ENCODE measurements around the gene LCLAT1. TPM values are rescaled to one million over a fixed set of nuclear protein-coding genes. Genes with fewer than 3 reads are reported as not detected.

LCLAT1 gene
- total RNA-seq, 2 donors from 2014 or later: 14.8 to 43.9 TPM

- Histone ChIP-seq H3K27me3 (replicated peaks; ENCODE audit: insufficient read depth) (no peaks in the 10 kb centered on the region), H3K4me1 (ENCODE audit: control insufficient read depth in 1 of 2, low read depth in 2 of 2) (peaks cover 4 to 18% of the 10 kb centered on the region in 2 donors), H3K9me3 (no peaks in the 10 kb centered on the region), H3K4me3 (no peak overlapping the region), H3K27ac (no peak overlapping the region), H3K36me3 (no peaks in the 10 kb centered on the region)
- DNase-seq (ENCODE audit: low spot score): no peak
- TF ChIP-seq CTCF (IDR thresholded peaks at IDR 0.05): no peak
- ATAC-seq (ENCODE audit: insufficient number of reproducible peaks, low FRiP score, low read depth): no peak
Observed at GRCh38 chr2:30645745-30646119, 198.7 kb downstream of the LCLAT1 start.

- no peak overlapping the region for H3K4me3 ChIP-seq
- DNase-seq (ENCODE audit: low spot score) (no peak), ATAC-seq (ENCODE audit: insufficient number of reproducible peaks, low FRiP score, low read depth) (no peak)
- no peaks in the 10 kb centered on the region for H3K4me1 ChIP-seq (ENCODE audit: control insufficient read depth in 1 of 2, low read depth in 2 of 2)
- no peaks in the 10 kb centered on the region for H3K9me3 ChIP-seq
- no peak for TF ChIP-seq CTCF (IDR thresholded peaks at IDR 0.05)
- no peak overlapping the region for H3K27ac ChIP-seq
- H3K36me3 ChIP-seq: no peaks in the 10 kb centered on the region
- no peaks in the 10 kb centered on the region for H3K27me3 ChIP-seq (replicated peaks; ENCODE audit: insufficient read depth)
Observed at GRCh38 chr2:30647752-30648457, 200.9 kb downstream of the LCLAT1 start.

GRCh38 chr2:30649278-30649677, 202.2 kb downstream of the LCLAT1 start:
- no peak for TF ChIP-seq CTCF (IDR thresholded peaks at IDR 0.05)
- ATAC-seq (ENCODE audit: insufficient number of reproducible peaks, low FRiP score, low read depth) (no peak), DNase-seq (ENCODE audit: low spot score) (no peak)
- H3K27me3 ChIP-seq (replicated peaks; ENCODE audit: insufficient read depth): no peaks in the 10 kb centered on the region
- no peaks in the 10 kb centered on the region for H3K36me3 ChIP-seq
- H3K9me3 ChIP-seq: no peaks in the 10 kb centered on the region
- H3K4me3 ChIP-seq: no peak overlapping the region
- H3K4me1 ChIP-seq (ENCODE audit: control insufficient read depth in 1 of 2, low read depth in 2 of 2): no peaks in the 10 kb centered on the region
- no peak overlapping the region for H3K27ac ChIP-seq

GRCh38 chr2:30649828-30650227, 202.8 kb downstream of the LCLAT1 start:
- Histone ChIP-seq H3K9me3 (no peaks in the 10 kb centered on the region), H3K27ac (no peak overlapping the region), H3K4me3 (no peak overlapping the region), H3K27me3 (replicated peaks; ENCODE audit: insufficient read depth) (no peaks in the 10 kb centered on the region), H3K36me3 (no peaks in the 10 kb centered on the region), H3K4me1 (ENCODE audit: control insufficient read depth in 1 of 2, low read depth in 2 of 2) (no peaks in the 10 kb centered on the region)
- TF ChIP-seq CTCF (IDR thresholded peaks at IDR 0.05): no peak
- ATAC-seq (ENCODE audit: insufficient number of reproducible peaks, low FRiP score, low read depth) (no peak), DNase-seq (ENCODE audit: low spot score) (no peak)

GRCh38 chr2:30652271-30652915, 205.3 kb downstream of the LCLAT1 start:
- no peaks in the 10 kb centered on the region for H3K27me3 ChIP-seq (replicated peaks; ENCODE audit: insufficient read depth)
- H3K27ac ChIP-seq: no peak overlapping the region
- no peaks in the 10 kb centered on the region for H3K4me1 ChIP-seq (ENCODE audit: control insufficient read depth in 1 of 2, low read depth in 2 of 2)
- H3K36me3 ChIP-seq: no peaks in the 10 kb centered on the region
- no peak for TF ChIP-seq CTCF (IDR thresholded peaks at IDR 0.05)
- H3K9me3 ChIP-seq: no peaks in the 10 kb centered on the region
- no peak for DNase-seq (ENCODE audit: low spot score)
- H3K4me3 ChIP-seq: no peak overlapping the region
- no peak for ATAC-seq (ENCODE audit: insufficient number of reproducible peaks, low FRiP score, low read depth)
